Mesothelial cell of epicardium (in vitro differentiated cells): ENCODE measurements around the gene RTN4R. TPM values are rescaled to one million over a fixed set of nuclear protein-coding genes. Genes with fewer than 3 reads are reported as not detected.
A peak's percentile ranks its signal among the peaks of the same experiment; 100 is the strongest.

Experiments used
- DNase-seq, 2 experiments: peaks; one replicate each; pipeline ENCODE4 v3.0.0; 2021; ENCODE audit warnings: low spot score in 2 of 2; ENCODE audit not compliant: unreplicated experiment in 2 of 2
- H3K27ac Mint-ChIP-seq: 2 replicates; pipeline ENCODE4 v1.8.0; 2021; ENCODE audit warnings: mixed read lengths
- H3K27me3 Mint-ChIP-seq: 2 replicates; pipeline ENCODE4 v1.8.0; 2021; ENCODE audit warnings: low read depth, mixed read lengths
- H3K36me3 Mint-ChIP-seq: 2 replicates; pipeline ENCODE4 v1.8.0; 2021; ENCODE audit warnings: mixed read lengths
- H3K4me1 Mint-ChIP-seq: 2 replicates; pipeline ENCODE4 v1.8.0; 2021; ENCODE audit warnings: mixed read lengths
- H3K4me3 Mint-ChIP-seq: 2 replicates; pipeline ENCODE4 v1.8.0; 2021; ENCODE audit warnings: mild to moderate bottlenecking, moderate library complexity, mixed read lengths
- H3K9me3 Mint-ChIP-seq: 2 replicates; pipeline ENCODE4 v1.8.0; 2021; ENCODE audit warnings: mixed read lengths
- total RNA-seq: library from RNA; stranded (reverse); gene quantifications from 3 replicates; pipeline ENCODE4 v1.2.1, GENCODE V29; 2021
- TF ChIP-seq, protein P1 (sequence below): fragments of 200-600 bp; sonication (generic); IDR thresholded peaks from one replicate; pipeline ENCODE4 v1.5.0; 2021; ENCODE audit warnings: antibody characterized with exemption; ENCODE audit not compliant: unreplicated experiment

RTN4R gene
- total RNA-seq, 1 donor from 2014 or later: 10.0 TPM

DNA sequence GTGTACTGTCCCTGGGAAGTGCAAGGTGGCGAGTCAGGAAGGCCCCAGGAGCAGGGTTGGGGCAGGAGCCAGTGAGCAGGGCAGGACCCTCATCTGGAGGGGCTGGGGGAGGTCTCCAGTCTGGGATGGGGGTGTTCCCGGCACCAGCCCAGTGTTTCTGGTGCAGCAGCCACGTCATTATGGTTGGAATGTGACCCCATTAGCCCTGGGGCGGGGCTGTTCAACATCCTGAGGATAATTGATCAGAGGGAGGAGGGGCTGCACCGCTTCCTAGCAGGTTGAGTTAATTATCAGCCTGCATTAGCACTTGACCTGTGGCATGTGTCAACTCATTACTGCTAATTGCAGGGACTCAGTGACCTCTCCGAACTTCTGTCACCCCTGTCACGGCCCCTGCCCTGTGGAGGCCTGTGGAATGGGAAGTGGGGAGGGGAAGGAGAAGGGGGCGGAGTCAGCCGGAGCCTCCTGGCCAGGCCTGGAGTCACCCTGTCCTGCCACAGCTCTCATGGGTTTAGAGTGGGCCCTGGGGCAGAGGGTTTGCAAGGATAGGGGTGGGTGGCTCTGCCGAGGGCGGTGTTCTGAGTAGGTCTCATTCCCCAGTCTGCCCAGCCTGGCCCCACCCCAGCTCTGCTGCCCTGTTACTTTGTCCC is 64.4 kb downstream of the RTN4R start:
- no peaks in the 10 kb centered on the region for H3K9me3 Mint-ChIP-seq
- H3K36me3 Mint-ChIP-seq: no peaks in the 10 kb centered on the region
- peak overlapping the region; percentile 16 for H3K4me3 Mint-ChIP-seq
- H3K27me3 Mint-ChIP-seq: no peaks in the 10 kb centered on the region
- H3K4me1 Mint-ChIP-seq: peaks cover 47% of the 10 kb centered on the region
- DNase-seq: no peak
- peak overlapping the region; percentile 86 for H3K27ac Mint-ChIP-seq
- TF ChIP-seq, protein P1, sequence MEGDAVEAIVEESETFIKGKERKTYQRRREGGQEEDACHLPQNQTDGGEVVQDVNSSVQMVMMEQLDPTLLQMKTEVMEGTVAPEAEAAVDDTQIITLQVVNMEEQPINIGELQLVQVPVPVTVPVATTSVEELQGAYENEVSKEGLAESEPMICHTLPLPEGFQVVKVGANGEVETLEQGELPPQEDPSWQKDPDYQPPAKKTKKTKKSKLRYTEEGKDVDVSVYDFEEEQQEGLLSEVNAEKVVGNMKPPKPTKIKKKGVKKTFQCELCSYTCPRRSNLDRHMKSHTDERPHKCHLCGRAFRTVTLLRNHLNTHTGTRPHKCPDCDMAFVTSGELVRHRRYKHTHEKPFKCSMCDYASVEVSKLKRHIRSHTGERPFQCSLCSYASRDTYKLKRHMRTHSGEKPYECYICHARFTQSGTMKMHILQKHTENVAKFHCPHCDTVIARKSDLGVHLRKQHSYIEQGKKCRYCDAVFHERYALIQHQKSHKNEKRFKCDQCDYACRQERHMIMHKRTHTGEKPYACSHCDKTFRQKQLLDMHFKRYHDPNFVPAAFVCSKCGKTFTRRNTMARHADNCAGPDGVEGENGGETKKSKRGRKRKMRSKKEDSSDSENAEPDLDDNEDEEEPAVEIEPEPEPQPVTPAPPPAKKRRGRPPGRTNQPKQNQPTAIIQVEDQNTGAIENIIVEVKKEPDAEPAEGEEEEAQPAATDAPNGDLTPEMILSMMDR: no peak

GRCh38 chr22:20203142-20203551 is 65.0 kb downstream of the RTN4R start:
- DNase-seq: no peak
- peak overlapping the region; percentile 86 for H3K27ac Mint-ChIP-seq
- H3K27me3 Mint-ChIP-seq: no peaks in the 10 kb centered on the region
- no peaks in the 10 kb centered on the region for H3K36me3 Mint-ChIP-seq
- peaks cover 50% of the 10 kb centered on the region for H3K4me1 Mint-ChIP-seq
- H3K9me3 Mint-ChIP-seq: no peaks in the 10 kb centered on the region
- TF ChIP-seq, protein P1: no peak
- H3K4me3 Mint-ChIP-seq: peak overlapping the region; percentile 16

GRCh38 chr22:20201837-20202392 is 66.2 kb downstream of the RTN4R start:
- TF ChIP-seq, protein P1: no peak
- H3K27ac Mint-ChIP-seq: no peak overlapping the region
- no peak overlapping the region for H3K4me3 Mint-ChIP-seq

GRCh38 chr22:20199906-20200305 is 68.2 kb downstream of the RTN4R start:
- TF ChIP-seq, protein P1: no peak
- DNase-seq: no peak
- H3K9me3 Mint-ChIP-seq: no peaks in the 10 kb centered on the region
- no peak overlapping the region for H3K4me3 Mint-ChIP-seq
- H3K27ac Mint-ChIP-seq: no peak overlapping the region
- no peaks in the 10 kb centered on the region for H3K27me3 Mint-ChIP-seq
- no peaks in the 10 kb centered on the region for H3K36me3 Mint-ChIP-seq
- H3K4me1 Mint-ChIP-seq: peaks cover 27% of the 10 kb centered on the region

More at GRCh38 chr22:20201837-20202392, 66.2 kb downstream of the RTN4R start:
- no peaks in the 10 kb centered on the region for H3K36me3 Mint-ChIP-seq
- H3K9me3 Mint-ChIP-seq: no peaks in the 10 kb centered on the region
- no peaks in the 10 kb centered on the region for H3K27me3 Mint-ChIP-seq
- no peak for DNase-seq
- peaks cover 46% of the 10 kb centered on the region for H3K4me1 Mint-ChIP-seq

DNA sequence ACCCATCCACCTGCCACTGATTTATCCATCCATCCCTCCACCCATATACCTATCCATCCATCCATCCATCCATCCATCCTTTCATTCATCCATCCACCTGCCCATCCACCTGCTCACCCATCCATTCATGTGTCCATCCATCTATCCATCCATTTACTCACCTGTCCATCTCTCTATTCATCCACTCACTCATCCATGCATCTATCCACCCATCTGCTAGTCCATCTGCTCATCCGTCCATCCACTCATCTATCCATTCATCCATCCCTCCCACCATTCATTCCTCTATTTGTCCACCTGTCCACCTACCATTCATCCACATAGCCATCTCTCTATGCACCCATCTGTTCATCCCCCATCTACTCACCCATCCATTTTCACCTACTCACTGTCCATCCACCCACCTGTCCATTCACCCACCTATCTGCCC is 68.7 kb downstream of the RTN4R start:
- no peaks in the 10 kb centered on the region for H3K36me3 Mint-ChIP-seq
- H3K4me3 Mint-ChIP-seq: no peak overlapping the region
- peaks cover 23% of the 10 kb centered on the region for H3K4me1 Mint-ChIP-seq
- H3K27ac Mint-ChIP-seq: no peak overlapping the region
- no peaks in the 10 kb centered on the region for H3K27me3 Mint-ChIP-seq
- DNase-seq: no peak
- H3K9me3 Mint-ChIP-seq: no peaks in the 10 kb centered on the region
- TF ChIP-seq, protein P1: no peak
